DND-41 (cell line): ENCODE data around the gene PNMT.
"Not testable (repeated sequence)": the region's sequence is repeated elsewhere in the genome, so short reads cannot be mapped to it uniquely, and the experiment has no call there.

Experiments used
- ATAC-seq: fragments of 200-7000 bp; cut with Tn5 transposase; 3 replicates; pipeline ENCODE4 v1.9.1; 2021; ENCODE audit warnings: low read depth; ENCODE audit not compliant: insufficient read depth
- DNase-seq: peaks from one replicate; pipeline ENCODE4 v3.0.0-alpha.2; 2020
- H2AFZ ChIP-seq: 2 replicates; pipeline ENCODE4 v1.6.0; 2012; ENCODE audit warnings: low read depth, low read length
- H3K27ac ChIP-seq: 2 replicates; pipeline ENCODE4 v1.5.1; 2012; ENCODE audit warnings: low read length, inconsistent platforms
- H3K27me3 ChIP-seq: fragments of 200-600 bp; sonication (generic); 2 replicates; pipeline ENCODE4 v1.6.0; 2012; ENCODE audit warnings: low read length, mild to moderate bottlenecking, inconsistent platforms; ENCODE audit not compliant: insufficient read depth, poor library complexity
- H3K36me3 ChIP-seq: 2 replicates; pipeline ENCODE4 v1.5.1; 2012; ENCODE audit warnings: low read length, inconsistent platforms; ENCODE audit not compliant: insufficient read depth
- H3K4me1 ChIP-seq: 2 replicates; pipeline ENCODE4 v1.5.1; 2012; ENCODE audit warnings: mild to moderate bottlenecking, low read length; ENCODE audit not compliant: insufficient read depth
- H3K4me2 ChIP-seq: 2 replicates; pipeline ENCODE4 v1.6.0; 2012; ENCODE audit warnings: mild to moderate bottlenecking, moderate library complexity, low read length, inconsistent platforms; ENCODE audit not compliant: insufficient read depth
- H3K4me3 ChIP-seq, 2 experiments: fragments of 200-600 bp in 1 of 2; shearing (Covaris generic) in 1 of 2; 2 replicates each; pipeline ENCODE4 v1.5.1; 2012 to 2016; ENCODE audit warnings: inconsistent platforms in 2 of 2, low read length in 2 of 2, mild to moderate bottlenecking in 2 of 2, low read depth in 1 of 2, moderate library complexity in 1 of 2
- H3K79me2 ChIP-seq: 2 replicates; pipeline ENCODE4 v1.6.0; 2012; ENCODE audit warnings: low read length, inconsistent platforms; ENCODE audit not compliant: insufficient read depth
- H3K9ac ChIP-seq: 2 replicates; pipeline ENCODE4 v1.6.0; 2012; ENCODE audit warnings: low read depth, mild to moderate bottlenecking, inconsistent platforms, low read length, moderate library complexity
- H3K9me3 ChIP-seq: 2 replicates; pipeline ENCODE4 v1.5.1; 2012; ENCODE audit warnings: low read length, moderate library complexity, mild to moderate bottlenecking, inconsistent platforms; ENCODE audit not compliant: insufficient read depth, severe bottlenecking
- H4K20me1 ChIP-seq: 2 replicates; pipeline ENCODE4 v1.6.0; 2012; ENCODE audit warnings: low read length; ENCODE audit not compliant: insufficient read depth
- EZH2 ChIP-seq: IDR thresholded peaks from 3 replicates; pipeline ENCODE4 v1.6.1; 2012; ENCODE audit warnings: borderline replicate concordance, low read depth, mild to moderate bottlenecking, moderate library complexity, low read length, inconsistent platforms; ENCODE audit not compliant: severe bottlenecking
- TF ChIP-seq, protein P1 (sequence below): IDR thresholded peaks from 2 replicates; pipeline ENCODE4 v1.5.1; 2012; ENCODE audit warnings: borderline replicate concordance, low read length, moderate library complexity, mild to moderate bottlenecking; ENCODE audit not compliant: poor library complexity, severe bottlenecking; ENCODE audit errors: extremely low read depth

The PNMT gene

DNA sequence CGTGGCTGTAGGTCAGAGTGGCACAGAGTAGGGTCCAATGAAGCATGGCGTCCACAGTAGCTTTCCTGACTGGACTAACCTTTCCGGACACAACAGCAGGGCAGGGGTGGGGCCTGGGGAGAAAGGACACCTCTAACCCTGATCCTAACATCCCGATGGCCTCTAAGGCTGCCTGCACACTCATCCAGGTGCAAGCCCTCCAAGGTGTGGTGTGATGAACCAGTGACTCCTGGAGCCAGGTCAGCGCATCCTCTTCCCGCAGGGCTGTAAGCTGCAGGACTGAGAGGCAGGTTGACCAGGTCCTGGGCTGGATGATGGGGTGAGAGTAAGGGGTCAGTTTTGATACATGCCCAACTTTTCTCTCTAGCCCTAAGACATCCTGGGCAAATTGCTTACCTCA, 28.5 kb downstream of the PNMT start:
- no peak overlapping the region for H3K4me3 ChIP-seq
- no peak overlapping the region for H3K9ac ChIP-seq
- no peak overlapping the region for H3K27ac ChIP-seq
- no peaks in the 10 kb centered on the region for H4K20me1 ChIP-seq
- TF ChIP-seq, protein P1, sequence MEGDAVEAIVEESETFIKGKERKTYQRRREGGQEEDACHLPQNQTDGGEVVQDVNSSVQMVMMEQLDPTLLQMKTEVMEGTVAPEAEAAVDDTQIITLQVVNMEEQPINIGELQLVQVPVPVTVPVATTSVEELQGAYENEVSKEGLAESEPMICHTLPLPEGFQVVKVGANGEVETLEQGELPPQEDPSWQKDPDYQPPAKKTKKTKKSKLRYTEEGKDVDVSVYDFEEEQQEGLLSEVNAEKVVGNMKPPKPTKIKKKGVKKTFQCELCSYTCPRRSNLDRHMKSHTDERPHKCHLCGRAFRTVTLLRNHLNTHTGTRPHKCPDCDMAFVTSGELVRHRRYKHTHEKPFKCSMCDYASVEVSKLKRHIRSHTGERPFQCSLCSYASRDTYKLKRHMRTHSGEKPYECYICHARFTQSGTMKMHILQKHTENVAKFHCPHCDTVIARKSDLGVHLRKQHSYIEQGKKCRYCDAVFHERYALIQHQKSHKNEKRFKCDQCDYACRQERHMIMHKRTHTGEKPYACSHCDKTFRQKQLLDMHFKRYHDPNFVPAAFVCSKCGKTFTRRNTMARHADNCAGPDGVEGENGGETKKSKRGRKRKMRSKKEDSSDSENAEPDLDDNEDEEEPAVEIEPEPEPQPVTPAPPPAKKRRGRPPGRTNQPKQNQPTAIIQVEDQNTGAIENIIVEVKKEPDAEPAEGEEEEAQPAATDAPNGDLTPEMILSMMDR = no peak
- no peak for TF ChIP-seq EZH2
- no peaks in the 10 kb centered on the region for H3K4me1 ChIP-seq
- H2AFZ ChIP-seq = no peak overlapping the region
- no peak for ATAC-seq
- DNase-seq = no peak
- no peaks in the 10 kb centered on the region for H3K27me3 ChIP-seq
- H3K79me2 ChIP-seq = no peaks in the 10 kb centered on the region
- no peaks in the 10 kb centered on the region for H3K9me3 ChIP-seq
- H3K4me2 ChIP-seq = no peak overlapping the region
- no peaks in the 10 kb centered on the region for H3K36me3 ChIP-seq

- no peak overlapping the region for H3K9ac ChIP-seq
- no peaks in the 10 kb centered on the region for H4K20me1 ChIP-seq
- no peak overlapping the region for H3K4me3 ChIP-seq
- no peaks in the 10 kb centered on the region for H3K36me3 ChIP-seq
- no peak overlapping the region for H2AFZ ChIP-seq
- no peak for TF ChIP-seq EZH2
- TF ChIP-seq, protein P1 = no peak
- no peaks in the 10 kb centered on the region for H3K79me2 ChIP-seq
- no peak overlapping the region for H3K27ac ChIP-seq
- H3K27me3 ChIP-seq = no peaks in the 10 kb centered on the region
- no peak for DNase-seq
- H3K9me3 ChIP-seq = no peaks in the 10 kb centered on the region
- no peaks in the 10 kb centered on the region for H3K4me1 ChIP-seq
- no peak overlapping the region for H3K4me2 ChIP-seq
- ATAC-seq = no peak
Measured at GRCh38 chr17:39697961-39698360, 29.7 kb downstream of the PNMT start.

DNA sequence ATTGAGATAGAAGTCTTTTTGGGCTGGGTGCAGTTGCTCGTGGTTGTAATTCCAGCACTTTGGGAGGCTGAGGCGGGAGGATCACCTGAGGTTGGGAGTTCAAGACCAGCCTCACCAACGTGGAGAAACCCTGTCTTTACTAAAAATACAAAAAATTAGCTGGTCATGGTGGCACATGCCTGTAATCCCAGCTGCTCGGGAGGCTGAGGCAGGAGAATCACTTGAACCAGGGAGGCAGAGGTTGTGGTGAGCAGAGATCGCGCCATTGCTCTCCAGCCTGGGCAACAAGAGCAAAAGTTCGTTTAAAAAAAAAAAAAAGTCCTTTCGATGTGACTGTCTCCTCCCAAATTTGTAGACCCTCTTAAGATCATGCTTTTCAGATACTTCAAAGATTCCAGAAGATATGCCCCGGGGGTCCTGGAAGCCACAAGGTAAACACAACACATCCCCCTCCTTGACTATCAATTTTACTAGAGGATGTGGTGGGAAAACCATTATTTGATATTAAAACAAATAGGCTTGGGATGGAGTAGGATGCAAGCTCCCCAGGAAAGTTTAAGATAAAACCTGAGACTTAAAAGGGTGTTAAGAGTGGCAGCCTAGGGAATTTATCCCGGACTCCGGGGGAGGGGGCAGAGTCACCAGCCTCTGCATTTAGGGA, 31.0 kb downstream of the PNMT start:
- H2AFZ ChIP-seq, H3K27ac ChIP-seq, H3K4me1 ChIP-seq, H3K9me3 ChIP-seq, H3K36me3 ChIP-seq, H3K27me3 ChIP-seq, H3K4me3 ChIP-seq, DNase-seq, ATAC-seq, H4K20me1 ChIP-seq, H3K9ac ChIP-seq, H3K4me2 ChIP-seq, H3K79me2 ChIP-seq: not testable (repeated sequence)

DNA sequence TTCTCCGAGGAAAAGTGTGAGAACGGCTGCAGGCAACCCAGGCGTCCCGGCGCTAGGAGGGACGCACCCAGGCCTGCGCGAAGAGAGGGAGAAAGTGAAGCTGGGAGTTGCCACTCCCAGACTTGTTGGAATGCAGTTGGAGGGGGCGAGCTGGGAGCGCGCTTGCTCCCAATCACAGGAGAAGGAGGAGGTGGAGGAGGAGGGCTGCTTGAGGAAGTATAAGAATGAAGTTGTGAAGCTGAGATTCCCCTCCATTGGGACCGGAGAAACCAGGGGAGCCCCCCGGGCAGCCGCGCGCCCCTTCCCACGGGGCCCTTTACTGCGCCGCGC, 31.5 kb downstream of the PNMT start, which contains the start of gene ERBB2:
Gene ERBB2, plus strand, starts transcription at position 247 of the 330 bp plus-strand sequence. CDS start 175 bp downstream, outside the sequence.
- Histone ChIP-seq H4K20me1 (no peaks in the 10 kb centered on the region), H3K4me1 (no peaks in the 10 kb centered on the region), H3K4me2 (no peak within 1 kb of the TSS), H3K27ac (no peak within 1 kb of the TSS), H3K27me3 (no peaks in the 10 kb centered on the region), H2AFZ (no peak within 1 kb of the TSS), H3K9me3 (no peaks in the 10 kb centered on the region), H3K79me2 (no peaks in the 10 kb centered on the region), H3K36me3 (no peaks in the 10 kb centered on the region), H3K4me3 (no peak within 1 kb of the TSS), H3K9ac (no peak within 1 kb of the TSS)
- ATAC-seq (no peak), DNase-seq (no peak)
- TF ChIP-seq EZH2 = no peak
- TF ChIP-seq, protein P1 = no peak
